ENCODE results near the gene DRC3. TPM values are rescaled to one million over a fixed set of nuclear protein-coding genes. Genes with fewer than 3 reads are reported as not detected.

DRC3 gene
- total and polyA plus RNA-seq, 4 donors, result 0.61 to 1.5 (median 1.1) TPM

DNA sequence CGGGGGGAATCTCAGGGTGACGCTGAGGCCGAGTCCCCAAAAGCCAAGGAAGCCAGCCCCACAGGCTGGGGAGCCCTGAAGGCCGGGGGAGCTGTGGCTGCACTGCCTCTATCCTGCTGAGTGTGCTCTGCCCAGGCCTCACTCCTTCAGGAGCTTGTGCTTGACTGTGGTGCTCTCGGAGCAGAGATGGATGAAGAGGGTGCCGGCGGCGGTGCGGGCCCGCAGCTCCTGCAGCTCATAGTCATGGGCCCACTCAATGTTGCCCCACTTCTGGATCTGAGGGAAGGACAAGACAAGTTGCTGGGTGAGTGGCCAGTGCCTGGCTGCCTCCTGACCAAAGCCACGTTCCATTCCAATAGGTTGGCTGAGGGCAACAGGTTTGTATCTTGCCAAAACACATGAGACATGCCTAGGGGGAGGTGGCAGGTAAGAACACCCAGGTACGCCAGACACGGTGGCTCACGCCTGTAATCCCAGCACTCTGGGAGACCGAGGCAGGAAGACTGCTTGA lies 45.8 kb downstream of the DRC3 start:
- Histone ChIP-seq H3K4me3 (ENCODE audit: low read depth in 1 of 3, low read length in 3 of 3) (no peak overlapping the region), H3K27ac (ENCODE audit: low read depth in 1 of 2, low read length in 2 of 2) (peak overlapping the region; percentile 21 to 48), H3K27me3 (ENCODE audit: control insufficient read depth in 4 of 4, insufficient read depth in 4 of 4, low read length in 3 of 4) (no peaks in the 10 kb centered on the region), H3K9ac (ENCODE audit: low read depth in 1 of 2, low read length in 2 of 2) (no peak overlapping the region), H3K36me3 (ENCODE audit: control insufficient read depth in 4 of 4, insufficient read depth in 3 of 4, low read depth in 1 of 4, low read length in 3 of 4) (peaks cover 2 to 16% (median 8%) of the 10 kb centered on the region in 4 donors), H3K9me3 (ENCODE audit: control insufficient read depth in 4 of 4, low read length in 3 of 4) (no peaks in the 10 kb centered on the region), H3K4me1 (ENCODE audit: control insufficient read depth in 4 of 4, insufficient read depth in 4 of 4, low read length in 3 of 4) (peaks cover 13 to 21% (median 17%) of the 10 kb centered on the region in 4 donors)
- no peak for DNase-seq (ENCODE audit: low spot score)
- TF ChIP-seq, protein P1, sequence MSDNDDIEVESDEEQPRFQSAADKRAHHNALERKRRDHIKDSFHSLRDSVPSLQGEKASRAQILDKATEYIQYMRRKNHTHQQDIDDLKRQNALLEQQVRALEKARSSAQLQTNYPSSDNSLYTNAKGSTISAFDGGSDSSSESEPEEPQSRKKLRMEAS (IDR thresholded peaks at IDR 0.05), result no peak
- TF ChIP-seq, protein P2, sequence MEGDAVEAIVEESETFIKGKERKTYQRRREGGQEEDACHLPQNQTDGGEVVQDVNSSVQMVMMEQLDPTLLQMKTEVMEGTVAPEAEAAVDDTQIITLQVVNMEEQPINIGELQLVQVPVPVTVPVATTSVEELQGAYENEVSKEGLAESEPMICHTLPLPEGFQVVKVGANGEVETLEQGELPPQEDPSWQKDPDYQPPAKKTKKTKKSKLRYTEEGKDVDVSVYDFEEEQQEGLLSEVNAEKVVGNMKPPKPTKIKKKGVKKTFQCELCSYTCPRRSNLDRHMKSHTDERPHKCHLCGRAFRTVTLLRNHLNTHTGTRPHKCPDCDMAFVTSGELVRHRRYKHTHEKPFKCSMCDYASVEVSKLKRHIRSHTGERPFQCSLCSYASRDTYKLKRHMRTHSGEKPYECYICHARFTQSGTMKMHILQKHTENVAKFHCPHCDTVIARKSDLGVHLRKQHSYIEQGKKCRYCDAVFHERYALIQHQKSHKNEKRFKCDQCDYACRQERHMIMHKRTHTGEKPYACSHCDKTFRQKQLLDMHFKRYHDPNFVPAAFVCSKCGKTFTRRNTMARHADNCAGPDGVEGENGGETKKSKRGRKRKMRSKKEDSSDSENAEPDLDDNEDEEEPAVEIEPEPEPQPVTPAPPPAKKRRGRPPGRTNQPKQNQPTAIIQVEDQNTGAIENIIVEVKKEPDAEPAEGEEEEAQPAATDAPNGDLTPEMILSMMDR (IDR thresholded peaks at IDR 0.05; ENCODE audit: low read depth, low read length, missing input control), result no peak
- TF ChIP-seq RXRA (IDR thresholded peaks at IDR 0.05) (no peak), EGR1 (IDR thresholded peaks at IDR 0.05; ENCODE audit: low read depth in 2 of 2) (no peak), HNF4G (IDR thresholded peaks at IDR 0.05) (no peak), YY1 (IDR thresholded peaks at IDR 0.05) (no peak), SP1 (IDR thresholded peaks at IDR 0.05) (no peak), HNF4A (conservative IDR thresholded peaks at IDR 0.05) (no peak), FOXA1 (IDR thresholded peaks at IDR 0.05) (no peak), FOXA2 (IDR thresholded peaks at IDR 0.05) (no peak), NR2F2 (IDR thresholded peaks at IDR 0.05) (no peak), GABPA (IDR thresholded peaks at IDR 0.05 in 1 of 2, conservative IDR thresholded peaks at IDR 0.05 in 1 of 2) (no peak), JUND (IDR thresholded peaks at IDR 0.05) (no peak)
- TF ChIP-seq, protein P3, sequence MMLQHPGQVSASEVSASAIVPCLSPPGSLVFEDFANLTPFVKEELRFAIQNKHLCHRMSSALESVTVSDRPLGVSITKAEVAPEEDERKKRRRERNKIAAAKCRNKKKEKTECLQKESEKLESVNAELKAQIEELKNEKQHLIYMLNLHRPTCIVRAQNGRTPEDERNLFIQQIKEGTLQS (IDR thresholded peaks at IDR 0.05), result no peak
- TF ChIP-seq, protein P4, sequence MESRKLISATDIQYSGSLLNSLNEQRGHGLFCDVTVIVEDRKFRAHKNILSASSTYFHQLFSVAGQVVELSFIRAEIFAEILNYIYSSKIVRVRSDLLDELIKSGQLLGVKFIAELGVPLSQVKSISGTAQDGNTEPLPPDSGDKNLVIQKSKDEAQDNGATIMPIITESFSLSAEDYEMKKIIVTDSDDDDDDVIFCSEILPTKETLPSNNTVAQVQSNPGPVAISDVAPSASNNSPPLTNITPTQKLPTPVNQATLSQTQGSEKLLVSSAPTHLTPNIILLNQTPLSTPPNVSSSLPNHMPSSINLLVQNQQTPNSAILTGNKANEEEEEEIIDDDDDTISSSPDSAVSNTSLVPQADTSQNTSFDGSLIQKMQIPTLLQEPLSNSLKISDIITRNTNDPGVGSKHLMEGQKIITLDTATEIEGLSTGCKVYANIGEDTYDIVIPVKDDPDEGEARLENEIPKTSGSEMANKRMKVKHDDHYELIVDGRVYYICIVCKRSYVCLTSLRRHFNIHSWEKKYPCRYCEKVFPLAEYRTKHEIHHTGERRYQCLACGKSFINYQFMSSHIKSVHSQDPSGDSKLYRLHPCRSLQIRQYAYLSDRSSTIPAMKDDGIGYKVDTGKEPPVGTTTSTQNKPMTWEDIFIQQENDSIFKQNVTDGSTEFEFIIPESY (IDR thresholded peaks at IDR 0.05), result no peak
- WGBS, result 75% methylated on average over 15 of the region's 15 CpGs

DNA sequence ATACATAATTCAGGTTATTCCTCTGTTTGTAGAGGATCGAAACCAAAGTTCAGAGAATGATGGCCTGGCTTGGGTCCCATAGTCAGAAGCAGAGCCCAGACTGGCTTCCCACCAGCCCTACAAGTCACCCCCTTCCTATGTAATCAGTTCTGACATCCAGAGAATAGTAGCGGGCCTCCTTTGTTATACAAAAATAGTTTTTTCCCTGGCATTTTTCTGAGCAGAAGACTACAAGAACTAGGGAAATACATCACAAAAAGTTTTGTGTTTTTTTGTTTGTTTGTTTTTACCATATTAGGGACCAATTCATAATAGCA lies 47.1 kb downstream of the DRC3 start:
- WGBS, result 80% methylated on average over 2 of the region's 2 CpGs
- Histone ChIP-seq H3K27me3 (ENCODE audit: control insufficient read depth in 4 of 4, insufficient read depth in 4 of 4, low read length in 3 of 4) (no peaks in the 10 kb centered on the region), H3K27ac (ENCODE audit: low read depth in 1 of 2, low read length in 2 of 2) (no peak overlapping the region), H3K36me3 (ENCODE audit: control insufficient read depth in 4 of 4, insufficient read depth in 3 of 4, low read depth in 1 of 4, low read length in 3 of 4) (peaks cover 0 to 18% (median 9%) of the 10 kb centered on the region in 4 donors), H3K9me3 (ENCODE audit: control insufficient read depth in 4 of 4, low read length in 3 of 4) (no peaks in the 10 kb centered on the region), H3K4me1 (ENCODE audit: control insufficient read depth in 4 of 4, insufficient read depth in 4 of 4, low read length in 3 of 4) (peaks cover 13 to 21% (median 17%) of the 10 kb centered on the region in 4 donors), H3K9ac (ENCODE audit: low read depth in 1 of 2, low read length in 2 of 2) (no peak overlapping the region), H3K4me3 (ENCODE audit: low read depth in 1 of 3, low read length in 3 of 3) (no peak overlapping the region)
- TF ChIP-seq FOXA1 (IDR thresholded peaks at IDR 0.05) (no peak), HNF4G (IDR thresholded peaks at IDR 0.05) (no peak), REST (IDR thresholded peaks at IDR 0.05) (no peak), NR2F2 (IDR thresholded peaks at IDR 0.05) (no peak), FOXA2 (IDR thresholded peaks at IDR 0.05) (no peak), EGR1 (IDR thresholded peaks at IDR 0.05; ENCODE audit: low read depth in 2 of 2) (no peak), RAD21 (IDR thresholded peaks at IDR 0.05) (no peak), HNF4A (conservative IDR thresholded peaks at IDR 0.05) (no peak), RXRA (IDR thresholded peaks at IDR 0.05) (no peak), SP1 (IDR thresholded peaks at IDR 0.05) (no peak), JUND (IDR thresholded peaks at IDR 0.05) (no peak), GABPA (IDR thresholded peaks at IDR 0.05 in 1 of 2, conservative IDR thresholded peaks at IDR 0.05 in 1 of 2) (no peak), TAF1 (conservative IDR thresholded peaks at IDR 0.05) (no peak), YY1 (IDR thresholded peaks at IDR 0.05) (no peak)
- TF ChIP-seq, protein P1 (IDR thresholded peaks at IDR 0.05), result no peak
- TF ChIP-seq, protein P2 (IDR thresholded peaks at IDR 0.05; ENCODE audit: low read depth, low read length, missing input control), result no peak
- DNase-seq (ENCODE audit: low spot score), result no peak
